Activated naive CD8-positive, alpha-beta T cell treated with anti-CD3 and anti-CD28 coated beads, Interleukin-2, amount 10 ng/mL, durations not matched to agents 7 days and 5 days (primary cell): Measurements from ENCODE around the gene XRCC4. TPM values are rescaled to one million over a fixed set of nuclear protein-coding genes. Genes with fewer than 3 reads are reported as not detected.
A peak's percentile ranks its signal among the peaks of the same experiment; 100 is the strongest.
"Not testable (repeated sequence)": the region's sequence is repeated elsewhere in the genome, so short reads cannot be mapped to it uniquely, and the experiment has no call there.

Experiments used
- ATAC-seq: fragments of 150-1000 bp; cut with Tn5 transposase; one replicate; pipeline ENCODE4 v1.10.0; 2021; ENCODE audit warnings: low read depth, moderate library complexity
- POLR2A ChIA-PET: fragments of 350-600 bp; sonication (Branson Sonifier 250); formaldehyde crosslinking; loops from one replicate; lab custom pipeline; 2021; ENCODE audit warnings: antibody characterized with exemption; lab: Charles Lee
- DNase-seq: peaks from one replicate; pipeline ENCODE4 v3.0.0; 2021
- H3K27ac Mint-ChIP-seq: one replicate; pipeline ENCODE4 v1.8.0; 2022; ENCODE audit warnings: mild to moderate bottlenecking, mixed read lengths
- H3K27me3 Mint-ChIP-seq: one replicate; pipeline ENCODE4 v1.8.0; 2022; ENCODE audit warnings: mild to moderate bottlenecking, moderate library complexity, mixed read lengths
- H3K36me3 Mint-ChIP-seq: one replicate; pipeline ENCODE4 v1.8.0; 2021; ENCODE audit warnings: mild to moderate bottlenecking, mixed read lengths
- H3K4me1 Mint-ChIP-seq: one replicate; pipeline ENCODE4 v1.8.0; 2021; ENCODE audit warnings: mixed read lengths
- H3K4me3 Mint-ChIP-seq: one replicate; pipeline ENCODE4 v1.8.0; 2022; ENCODE audit warnings: mild to moderate bottlenecking, moderate library complexity, mixed read lengths
- H3K9me3 Mint-ChIP-seq: one replicate; pipeline ENCODE4 v1.8.0; 2021; ENCODE audit warnings: mixed read lengths
- total RNA-seq, 2 experiments: library from RNA; stranded (reverse); gene quantifications; one replicate each; pipeline ENCODE4 v1.2.3, GENCODE V29; 2021

The XRCC4 gene
- total RNA-seq, 2 experiments from 2014 or later, result 9.3 to 10.7 TPM

DNA sequence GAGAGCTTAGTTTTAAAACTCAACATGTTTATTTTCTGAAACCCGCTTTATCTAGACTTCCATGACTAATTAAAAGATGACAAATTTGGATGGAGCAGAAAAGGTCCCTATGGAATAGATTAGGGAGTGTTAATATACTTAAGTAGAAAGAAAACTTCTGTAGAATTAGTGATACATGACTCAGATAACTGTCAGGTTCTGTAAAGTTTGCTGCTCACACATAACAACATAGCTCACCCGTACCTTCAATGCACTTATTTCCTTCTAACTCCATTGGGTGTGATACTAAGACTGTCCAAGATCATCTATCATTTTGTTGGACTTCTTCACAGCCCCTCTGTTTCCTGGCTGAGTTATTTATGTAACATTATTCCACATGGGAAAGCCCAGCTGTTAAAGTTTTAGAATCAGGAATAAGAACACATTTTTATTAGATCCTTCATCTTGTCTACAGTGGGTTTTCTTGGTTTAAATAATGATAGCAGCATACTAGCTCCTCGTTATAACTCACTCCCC is 27.9 kb upstream of the XRCC4 start:
- peaks cover 1% of the 10 kb centered on the region for H3K4me1 Mint-ChIP-seq
- no peaks in the 10 kb centered on the region for H3K27me3 Mint-ChIP-seq
- ATAC-seq (no peak), DNase-seq (no peak)
- POLR2A ChIA-PET, result no interaction called here
- H3K27ac Mint-ChIP-seq, result no peak overlapping the region
- H3K36me3 Mint-ChIP-seq, result peaks cover 31% of the 10 kb centered on the region
- no peaks in the 10 kb centered on the region for H3K9me3 Mint-ChIP-seq
- H3K4me3 Mint-ChIP-seq, result no peak overlapping the region

DNA sequence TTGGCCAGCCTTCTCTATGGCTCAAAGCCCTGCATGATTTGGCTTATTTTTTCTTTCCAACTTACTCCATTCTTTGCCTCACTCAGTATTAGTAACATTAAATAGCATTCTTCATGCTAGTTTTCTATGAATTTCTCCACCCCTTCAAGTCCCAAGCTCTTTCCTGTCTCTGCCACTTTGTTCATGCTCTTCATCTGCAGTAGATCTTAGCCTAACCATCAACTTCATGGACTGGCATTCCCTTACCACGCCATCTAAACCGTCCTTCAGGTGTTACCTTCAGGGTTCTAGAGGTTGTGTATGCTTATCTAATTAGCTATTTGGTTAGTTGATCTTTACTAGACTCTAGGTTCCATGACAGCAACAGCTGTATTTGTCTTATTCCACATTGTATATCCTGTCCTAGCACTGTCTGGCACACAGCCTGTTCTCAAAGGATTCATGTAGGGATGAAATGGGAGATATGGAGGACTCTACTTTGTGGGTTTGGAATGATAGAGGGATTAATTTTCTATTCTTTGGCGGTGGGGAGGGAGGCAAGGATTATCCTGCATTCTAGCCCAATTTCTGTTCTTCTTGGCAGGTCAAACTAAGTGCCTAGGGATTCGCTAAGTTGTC is 26.5 kb upstream of the XRCC4 start:
- Mint-ChIP-seq H3K27ac (no peak overlapping the region), H3K4me3 (no peak overlapping the region), H3K36me3 (peaks cover 40% of the 10 kb centered on the region), H3K9me3 (no peaks in the 10 kb centered on the region), H3K4me1 (peaks cover 3% of the 10 kb centered on the region), H3K27me3 (no peaks in the 10 kb centered on the region)
- no peak for ATAC-seq
- DNase-seq, result no peak
- POLR2A ChIA-PET, result no interaction called here

DNA sequence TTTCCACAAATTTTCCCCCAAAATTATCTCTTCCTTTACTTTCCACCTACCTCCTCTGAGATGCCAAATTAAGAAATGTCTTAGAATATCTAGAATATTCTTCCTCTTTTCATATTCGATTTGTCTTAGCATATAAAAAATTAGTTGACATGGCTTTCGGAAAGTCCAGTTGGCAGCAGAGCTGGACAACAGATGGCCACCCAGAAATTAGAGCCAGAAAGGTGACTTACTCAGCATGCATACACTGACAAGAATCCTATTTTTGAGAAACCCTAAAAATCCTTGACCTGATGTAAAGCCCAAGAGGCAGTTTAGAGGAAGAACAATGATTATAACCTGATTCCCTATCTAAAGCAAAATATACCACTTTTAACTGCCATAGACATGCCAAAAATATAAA is 22.2 kb upstream of the XRCC4 start:
- H3K27me3 Mint-ChIP-seq, result no peaks in the 10 kb centered on the region
- no peak overlapping the region for H3K27ac Mint-ChIP-seq
- DNase-seq, result no peak
- peaks cover 54% of the 10 kb centered on the region for H3K36me3 Mint-ChIP-seq
- ATAC-seq, result no peak
- POLR2A ChIA-PET, result interaction anchor here (0.7 kb wide), 1 partner anchor 20 kb away, joined by 3 read pairs; no protein-coding TSS in a partner anchor
- H3K9me3 Mint-ChIP-seq, result no peaks in the 10 kb centered on the region
- H3K4me3 Mint-ChIP-seq, result no peak overlapping the region
- peaks cover 9% of the 10 kb centered on the region for H3K4me1 Mint-ChIP-seq

DNA sequence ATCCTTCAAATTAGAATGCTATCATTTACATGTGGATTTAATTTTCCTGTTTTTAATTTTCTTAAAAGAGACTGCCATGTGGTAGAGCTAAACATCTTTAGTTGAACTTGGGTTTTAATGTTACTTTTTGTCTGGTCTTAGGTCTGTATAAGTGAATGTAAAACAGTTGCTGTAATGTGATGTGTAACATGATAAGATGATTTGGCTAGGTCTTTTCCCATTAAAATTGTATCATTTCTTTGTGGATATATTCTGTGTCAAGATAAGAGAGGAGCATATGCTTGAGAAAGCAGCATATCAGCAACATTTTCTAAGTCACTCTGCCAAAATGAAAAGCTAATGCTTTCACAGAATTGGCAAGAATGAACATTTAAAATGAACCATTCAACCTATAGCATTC is 18.6 kb upstream of the XRCC4 start:
- Mint-ChIP-seq H3K4me3 (no peak overlapping the region), H3K27ac (no peak overlapping the region), H3K27me3 (no peaks in the 10 kb centered on the region), H3K4me1 (peaks cover 9% of the 10 kb centered on the region), H3K36me3 (peaks cover 41% of the 10 kb centered on the region), H3K9me3 (no peaks in the 10 kb centered on the region)
- no peak for DNase-seq
- ATAC-seq, result no peak
- POLR2A ChIA-PET, result no interaction called here

DNA sequence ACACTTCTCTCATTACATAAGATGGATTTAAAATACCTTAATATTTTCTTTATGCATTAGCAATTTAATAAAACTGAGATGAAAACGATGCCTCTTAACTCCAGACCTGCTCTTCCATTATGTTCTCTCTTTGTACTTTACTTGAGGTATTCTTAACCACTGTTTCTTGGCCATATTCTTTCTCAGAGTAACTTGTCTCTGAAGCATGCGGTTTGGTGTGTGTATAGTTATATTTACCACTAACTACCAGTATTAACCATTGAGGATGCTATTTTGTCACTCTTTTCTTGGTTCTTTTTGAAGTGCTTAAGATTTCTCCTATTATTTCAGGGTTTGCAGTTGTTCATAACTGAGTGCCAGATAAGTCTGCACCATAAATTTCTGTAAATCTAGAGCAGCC is 18.0 kb upstream of the XRCC4 start:
- Mint-ChIP-seq H3K27ac (no peak overlapping the region), H3K4me3 (no peak overlapping the region)
- no peak for ATAC-seq

DNA sequence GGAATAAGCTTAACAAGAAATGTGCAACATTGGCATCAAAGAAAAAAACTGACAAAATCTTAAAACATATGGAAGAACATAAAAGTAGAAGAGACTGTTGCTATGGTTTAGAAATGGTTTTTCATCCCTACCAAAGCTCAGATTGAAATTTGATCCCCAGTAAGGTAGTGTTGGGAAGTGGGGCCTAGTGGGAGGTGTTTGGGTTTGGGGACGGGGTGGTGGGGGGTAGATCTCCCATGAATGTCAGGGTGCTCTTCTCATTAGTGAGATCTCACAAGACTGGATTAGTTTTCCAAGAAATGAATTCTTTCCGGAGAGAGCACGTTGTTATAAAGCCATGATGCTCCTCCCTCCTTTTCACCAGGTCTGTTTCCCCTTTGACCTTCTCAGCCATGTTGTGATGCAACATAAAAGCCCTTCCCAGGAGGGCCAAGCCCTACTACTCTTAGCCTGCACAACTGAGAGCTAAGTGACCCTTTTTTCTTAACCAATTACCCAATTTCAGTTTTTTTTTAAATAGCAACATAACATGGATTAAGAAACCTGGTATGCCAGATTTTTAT is 10.7 kb upstream of the XRCC4 start:
- no peaks in the 10 kb centered on the region for H3K27me3 Mint-ChIP-seq
- no peak for ATAC-seq
- POLR2A ChIA-PET, result interaction anchor here (0.5 to 1.5 kb wide), 2 partner anchors 9 to 698 kb away, joined by 4 read pairs; no protein-coding TSS in a partner anchor
- H3K4me3 Mint-ChIP-seq, result no peak overlapping the region
- peaks cover 21% of the 10 kb centered on the region for H3K36me3 Mint-ChIP-seq
- no peak overlapping the region for H3K27ac Mint-ChIP-seq
- peaks cover 10% of the 10 kb centered on the region for H3K4me1 Mint-ChIP-seq
- DNase-seq, result no peak
- no peaks in the 10 kb centered on the region for H3K9me3 Mint-ChIP-seq

More for the DNA sequence above, 18.0 kb upstream of the XRCC4 start:
- no peaks in the 10 kb centered on the region for H3K9me3 Mint-ChIP-seq
- DNase-seq, result no peak
- H3K27me3 Mint-ChIP-seq, result no peaks in the 10 kb centered on the region
- H3K4me1 Mint-ChIP-seq, result peaks cover 8% of the 10 kb centered on the region
- POLR2A ChIA-PET, result interaction anchor here (1.3 kb wide), 1 partner anchor 17 kb away, joined by 4 read pairs; the partner anchor contains the start of gene TMEM167A
- H3K36me3 Mint-ChIP-seq, result peaks cover 38% of the 10 kb centered on the region

DNA sequence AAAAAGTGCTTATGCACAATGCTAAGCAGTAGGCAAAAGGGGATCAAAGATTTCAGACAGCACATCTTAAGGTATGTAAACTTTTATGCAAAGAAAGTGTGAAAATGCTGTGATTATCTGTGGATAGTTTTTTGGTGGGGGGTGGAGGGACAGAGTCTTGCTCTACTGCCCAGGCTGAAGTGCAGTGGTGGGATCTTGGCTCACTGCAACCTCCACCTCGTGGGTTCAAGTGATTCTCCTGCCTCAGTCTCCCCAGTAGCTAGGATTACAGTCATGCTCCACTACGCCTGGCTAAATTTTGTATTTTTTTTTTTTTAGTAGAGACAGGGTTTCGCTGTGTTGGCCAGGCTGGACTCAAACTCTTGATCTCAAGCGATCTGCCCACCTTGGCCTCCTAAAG is 10.0 kb upstream of the XRCC4 start:
- ATAC-seq, H3K27me3 Mint-ChIP-seq, DNase-seq, POLR2A ChIA-PET, H3K9me3 Mint-ChIP-seq, H3K27ac Mint-ChIP-seq, H3K4me3 Mint-ChIP-seq: not testable (repeated sequence)
- H3K36me3 Mint-ChIP-seq, result peaks cover 25% of the 10 kb centered on the region
- peaks cover 14% of the 10 kb centered on the region for H3K4me1 Mint-ChIP-seq

DNA sequence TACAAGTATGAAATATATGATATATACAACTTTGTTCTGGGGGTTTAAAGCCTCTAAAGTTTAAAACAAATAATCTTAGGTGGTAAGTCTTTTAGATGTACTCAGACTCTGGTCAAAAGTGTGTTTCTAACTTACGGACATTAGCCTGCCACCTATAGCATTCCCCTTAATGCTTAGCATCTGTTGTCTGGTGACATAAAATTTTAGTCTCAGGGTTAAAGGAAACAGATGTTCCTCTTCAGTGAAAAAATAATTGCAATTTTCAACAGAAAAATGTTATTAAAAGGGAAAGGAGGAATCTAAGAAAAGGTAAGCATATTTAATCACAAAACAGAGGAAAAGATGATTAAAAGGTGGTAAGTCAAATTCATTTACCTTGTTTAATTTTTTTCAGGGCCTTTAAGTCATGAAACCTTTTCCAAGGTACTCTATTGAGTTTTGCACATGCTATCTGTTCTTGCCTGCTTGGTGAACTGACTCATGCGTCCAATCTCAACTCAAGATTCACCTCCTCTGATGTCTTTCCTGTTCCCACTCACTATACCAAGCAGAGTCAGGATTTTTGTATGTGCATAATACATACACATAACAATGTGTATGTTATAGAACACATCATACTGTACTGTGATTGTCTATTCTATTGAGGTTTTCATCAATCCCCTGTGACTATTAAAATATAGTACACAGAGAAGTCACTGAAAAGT is 8.1 kb upstream of the XRCC4 start:
- ATAC-seq (no peak), DNase-seq (no peak)
- H3K27ac Mint-ChIP-seq, result no peak overlapping the region
- POLR2A ChIA-PET, result no interaction called here
- no peak overlapping the region for H3K4me3 Mint-ChIP-seq
- H3K9me3 Mint-ChIP-seq, result no peaks in the 10 kb centered on the region
- no peaks in the 10 kb centered on the region for H3K27me3 Mint-ChIP-seq
- H3K4me1 Mint-ChIP-seq, result peaks cover 21% of the 10 kb centered on the region
- peaks cover 37% of the 10 kb centered on the region for H3K36me3 Mint-ChIP-seq

DNA sequence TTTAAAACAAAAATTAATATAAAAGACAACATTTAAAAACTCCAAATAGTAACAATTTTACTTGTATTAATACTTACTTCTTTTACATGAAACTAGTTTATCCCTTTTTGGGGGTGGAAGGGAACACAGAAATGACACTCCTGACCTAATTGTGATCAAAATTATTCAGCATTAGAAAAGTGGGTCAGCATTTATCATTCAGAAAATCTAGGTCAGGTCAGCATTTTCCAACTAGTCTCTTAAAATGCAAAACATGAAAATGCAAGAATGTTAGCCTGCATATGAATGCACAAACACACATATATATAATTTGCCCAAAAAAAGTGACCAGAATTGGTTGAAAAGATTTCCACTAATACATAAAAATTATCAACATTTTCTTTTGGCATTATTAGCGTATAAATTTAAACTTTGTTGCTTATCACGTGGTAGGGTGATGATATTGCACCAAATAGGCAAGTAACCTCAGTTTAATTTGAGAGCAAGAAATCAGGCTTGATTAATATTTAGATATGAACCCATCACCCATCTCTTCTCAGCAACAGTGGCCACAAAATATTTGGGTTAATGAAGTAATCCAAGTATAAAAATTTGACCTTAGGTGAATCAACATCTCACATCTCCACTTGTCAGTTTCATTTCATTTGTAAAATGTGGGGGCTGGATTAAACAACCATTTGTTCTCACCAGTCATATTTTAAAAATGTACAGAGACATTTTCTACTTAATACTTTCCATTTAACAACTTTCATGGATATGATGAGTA is 5.9 kb upstream of the XRCC4 start:
- H3K27me3 Mint-ChIP-seq, result no peaks in the 10 kb centered on the region
- H3K36me3 Mint-ChIP-seq, result peaks cover 38% of the 10 kb centered on the region
- peaks cover 22% of the 10 kb centered on the region for H3K4me1 Mint-ChIP-seq
- H3K27ac Mint-ChIP-seq, result no peak overlapping the region
- H3K4me3 Mint-ChIP-seq, result no peak overlapping the region
- POLR2A ChIA-PET, result no interaction called here
- ATAC-seq, result no peak
- H3K9me3 Mint-ChIP-seq, result no peaks in the 10 kb centered on the region
- no peak for DNase-seq

DNA sequence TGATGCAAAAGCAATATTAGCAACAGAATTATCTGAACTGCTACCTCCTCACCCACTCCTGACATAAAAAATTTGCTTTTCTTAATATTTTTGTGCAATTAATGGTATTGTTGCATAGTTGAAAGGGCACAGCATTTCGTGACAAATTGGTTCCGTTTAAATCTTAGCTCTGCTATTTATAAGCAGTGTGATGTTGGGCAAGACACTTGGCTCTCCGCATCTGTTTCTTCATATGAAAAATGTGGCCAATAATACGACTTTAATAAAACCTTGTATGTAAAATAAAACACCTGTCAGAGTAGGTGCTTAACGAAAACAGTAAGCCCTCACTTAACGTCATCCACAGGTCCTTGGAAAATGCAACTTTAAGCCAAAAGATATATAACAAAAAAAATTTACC is 4.4 kb upstream of the XRCC4 start:
- ATAC-seq, result no peak
- Mint-ChIP-seq H3K27me3 (no peaks in the 10 kb centered on the region), H3K27ac (no peak overlapping the region), H3K4me1 (peaks cover 19% of the 10 kb centered on the region), H3K4me3 (no peak overlapping the region), H3K9me3 (no peaks in the 10 kb centered on the region), H3K36me3 (peaks cover 35% of the 10 kb centered on the region)
- POLR2A ChIA-PET, result no interaction called here
- no peak for DNase-seq

DNA sequence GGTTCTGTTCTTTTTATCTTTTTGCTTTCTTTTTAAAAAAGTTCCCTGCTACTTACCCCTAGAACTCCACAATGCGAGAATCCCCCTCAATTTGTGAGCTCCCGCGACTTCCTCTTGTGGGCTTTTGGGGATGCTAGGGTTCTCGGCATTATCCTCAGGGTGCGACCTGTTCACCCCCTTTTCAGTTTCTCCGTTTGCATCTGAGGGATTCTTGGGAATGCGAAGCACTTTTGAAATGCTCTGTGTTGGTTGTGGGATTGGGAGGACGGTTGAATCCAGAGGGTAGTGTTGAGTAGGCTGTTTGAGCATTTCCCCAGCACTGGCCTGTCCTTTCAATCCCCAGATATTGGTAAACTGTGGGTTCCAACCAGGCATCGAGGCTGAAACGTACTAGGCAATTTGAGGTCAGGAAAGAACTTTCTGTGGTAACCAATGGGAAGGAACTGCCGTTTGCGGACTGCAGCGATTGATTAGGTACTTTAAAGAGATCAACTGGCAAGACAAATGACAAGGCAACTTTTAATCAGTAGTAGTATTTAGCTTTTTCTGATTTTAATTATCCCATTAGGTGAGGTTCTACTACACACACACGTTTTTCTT is 415 bp downstream of the XRCC4 start:
- POLR2A ChIA-PET, result interaction anchor here (0.5 to 1.6 kb wide), 5 partner anchors 13 to 799 kb away, joined by 3 to 6 read pairs (median 4); partner anchors contain the start of gene RPS23
- Mint-ChIP-seq H3K4me1 (peaks cover 18% of the 10 kb centered on the region), H3K27ac (peak overlapping the region; percentile 96), H3K36me3 (peaks cover 20% of the 10 kb centered on the region), H3K4me3 (peak overlapping the region; percentile 95), H3K27me3 (no peaks in the 10 kb centered on the region), H3K9me3 (no peaks in the 10 kb centered on the region)
- ATAC-seq, result peak; percentile 4
- DNase-seq, result no peak

DNA sequence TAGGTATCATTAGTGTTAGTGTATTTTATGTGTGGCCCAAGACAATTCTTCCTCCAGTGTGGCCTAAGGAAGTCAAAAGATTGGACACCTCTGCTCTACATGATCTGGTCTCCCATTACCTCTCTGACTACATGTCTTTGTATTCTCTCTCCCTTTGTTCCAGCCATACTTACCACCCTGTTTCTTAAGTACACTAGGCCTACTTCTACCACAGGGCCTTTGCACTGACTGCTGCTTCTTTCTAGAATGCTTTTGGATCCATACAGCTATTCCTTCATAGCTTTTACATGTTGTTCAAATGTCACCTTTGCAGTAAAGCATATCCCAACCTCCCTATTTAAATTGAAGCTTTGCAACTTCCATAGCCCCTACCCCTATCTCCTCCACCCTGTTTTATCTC is 5.4 kb downstream of the XRCC4 start:
- Mint-ChIP-seq H3K9me3 (peaks cover 2% of the 10 kb centered on the region), H3K36me3 (peaks cover 6% of the 10 kb centered on the region), H3K27ac (no peak overlapping the region), H3K4me1 (peaks cover 8% of the 10 kb centered on the region), H3K4me3 (no peak overlapping the region), H3K27me3 (no peaks in the 10 kb centered on the region)
- DNase-seq (no peak), ATAC-seq (no peak)
- POLR2A ChIA-PET, result no interaction called here

DNA sequence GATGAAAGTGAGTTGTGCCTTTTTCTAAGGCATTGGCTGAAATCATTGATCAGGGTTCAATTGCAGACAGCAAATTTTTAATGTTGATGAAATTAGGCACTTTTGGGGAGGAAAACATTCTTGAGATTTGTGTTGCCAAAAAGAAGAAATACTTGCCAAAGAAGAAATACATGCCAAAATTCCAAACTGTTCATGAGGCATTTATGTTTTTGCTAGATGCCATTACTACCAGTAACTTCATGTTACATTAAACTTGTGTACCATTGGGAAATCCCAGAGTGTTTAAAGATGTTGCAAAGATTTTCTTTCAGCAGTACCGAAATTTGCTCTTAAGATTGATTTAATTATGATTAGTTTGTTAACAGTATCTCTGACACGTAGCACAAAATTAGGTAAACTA is 7.0 kb downstream of the XRCC4 start:
- Mint-ChIP-seq H3K36me3 (peaks cover 6% of the 10 kb centered on the region), H3K4me3 (no peak overlapping the region), H3K9me3 (peaks cover 2% of the 10 kb centered on the region), H3K27ac (no peak overlapping the region), H3K4me1 (no peaks in the 10 kb centered on the region), H3K27me3 (no peaks in the 10 kb centered on the region)
- POLR2A ChIA-PET, result no interaction called here
- DNase-seq, result no peak
- ATAC-seq, result no peak
